ACHN (cell line): ENCODE data around the gene LENEP.
A peak's percentile ranks its signal among the peaks of the same experiment; 100 is the strongest.
"Not testable (repeated sequence)": the region's sequence is repeated elsewhere in the genome, so short reads cannot be mapped to it uniquely, and the experiment has no call there.

Experiments
- DNase-seq: peaks from one replicate; pipeline ENCODE4 v3.0.0-alpha.2; 2015
- in situ Hi-C: cut with HindIII; loops from 2 replicates; pipeline ENCODE4 v1.10.0; 2017; ENCODE audit warnings: low sequenced_read_pairs, low pct_ligation_motif_present, low pct_unique_long_range_greater_than_20kb

The LENEP gene

DNA sequence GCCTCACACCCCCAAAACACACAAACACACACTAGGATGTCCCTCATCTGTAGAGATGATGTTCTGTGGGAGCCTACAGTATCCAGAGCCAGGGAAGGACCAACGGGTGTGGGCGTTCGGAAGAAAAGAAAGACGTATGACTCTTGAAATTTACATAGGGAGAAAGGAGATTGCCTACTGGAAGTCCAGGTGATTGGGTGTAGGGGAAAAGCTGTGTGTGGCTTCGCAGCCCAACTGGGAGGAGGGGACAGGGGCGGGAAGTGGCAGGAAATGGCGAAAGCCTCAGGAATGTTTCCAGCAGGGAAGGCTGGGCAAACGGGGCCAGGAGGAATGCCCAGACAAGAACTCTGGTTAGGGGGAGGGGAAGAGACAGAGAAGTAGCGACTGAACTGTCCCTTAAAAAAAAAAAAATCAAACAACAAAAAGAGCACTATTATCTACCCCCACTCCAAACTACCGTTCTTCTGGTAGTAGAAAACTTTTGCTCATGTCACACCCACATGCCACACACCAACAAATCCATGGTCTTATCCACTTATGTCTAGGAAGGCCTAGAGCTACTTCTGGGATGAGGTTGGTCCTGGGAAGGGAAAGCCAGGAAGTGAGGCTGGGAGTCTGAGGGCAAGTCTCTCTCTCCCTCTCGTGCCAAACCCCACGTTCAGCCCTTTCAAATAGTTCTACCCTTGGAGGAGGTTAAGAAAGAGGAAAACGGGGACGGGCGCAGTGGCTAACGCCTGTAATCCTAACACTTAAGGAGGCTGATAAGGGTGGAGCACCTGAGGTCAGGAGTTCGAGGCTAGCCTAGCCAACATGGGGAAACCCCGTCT, 20.7 kb upstream of the LENEP start:
- in situ Hi-C loops: no loop called here
- peak; percentile 99 for DNase-seq

DNA sequence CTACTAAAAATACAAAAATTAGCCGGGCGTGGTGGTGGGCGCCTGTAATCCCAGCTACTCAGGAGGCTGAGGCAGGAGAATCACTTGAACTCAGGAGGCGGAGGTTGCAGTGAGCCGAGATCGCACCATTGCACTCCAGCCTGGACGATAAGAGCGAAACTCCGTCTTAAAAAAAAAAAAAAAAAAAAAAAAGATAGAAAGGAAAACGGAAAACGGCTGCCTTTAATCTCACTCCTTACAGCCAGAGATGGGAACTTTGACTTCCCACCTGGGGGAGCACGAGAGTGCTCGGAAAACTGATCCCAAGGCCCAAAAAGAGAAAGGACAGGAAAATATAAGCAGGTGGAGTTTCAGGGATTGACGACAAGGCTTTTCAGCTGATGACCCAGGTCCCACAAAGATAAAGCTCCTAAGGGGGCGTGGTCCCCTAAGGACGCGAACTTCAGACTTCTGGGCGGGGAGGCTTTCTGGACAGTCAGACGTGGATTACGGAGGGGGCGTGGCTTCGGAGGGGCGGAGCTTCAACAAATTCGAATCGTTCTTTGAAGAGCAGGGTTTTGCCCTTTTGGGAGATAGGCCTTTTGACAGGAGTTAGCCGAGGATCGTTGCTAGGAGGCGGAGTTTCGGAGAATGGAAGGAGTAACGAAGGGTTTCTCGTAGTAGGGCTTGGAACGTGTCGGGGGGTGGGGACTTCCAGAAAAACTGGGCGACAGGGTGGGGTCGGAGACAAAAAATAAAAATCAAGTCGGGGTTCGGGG, 19.9 kb upstream of the LENEP start:
- in situ Hi-C loops: no loop called here
- DNase-seq: peak; percentile 99

DNA sequence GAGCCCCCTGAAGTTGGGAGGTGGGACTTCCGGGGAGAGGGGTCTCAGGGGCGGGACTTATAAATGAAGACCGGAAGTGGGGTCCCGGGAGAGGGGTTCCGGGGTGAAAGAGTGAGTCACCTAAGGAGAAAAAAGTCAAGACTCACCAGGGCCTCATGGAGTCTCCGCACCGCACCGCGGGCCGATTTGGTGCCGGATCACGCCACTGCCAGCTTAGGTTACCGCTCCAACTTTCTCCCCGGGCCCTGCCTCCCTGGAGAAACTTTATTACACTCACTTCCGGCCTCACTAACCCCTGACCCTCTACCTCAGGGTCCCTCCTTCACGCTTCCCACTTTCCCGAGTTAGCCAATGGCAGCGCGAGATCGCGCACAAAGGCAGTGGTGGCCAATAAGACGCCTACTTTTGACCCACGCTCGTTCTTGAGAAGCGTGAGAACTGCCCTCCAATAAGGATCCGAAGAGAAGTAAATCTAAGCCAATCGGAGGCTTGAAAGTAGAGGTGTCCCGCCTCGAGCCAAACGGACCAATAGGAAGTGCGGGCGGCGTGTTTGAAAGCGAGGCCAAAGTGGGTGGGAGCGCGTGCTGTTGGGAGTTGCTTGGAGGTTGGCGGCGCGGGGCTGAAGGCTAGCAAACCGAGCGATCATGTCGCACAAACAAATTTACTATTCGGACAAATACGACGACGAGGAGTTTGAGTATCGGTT, 19.1 kb upstream of the LENEP start, which contains the start of gene CKS1B:
Gene CKS1B, plus strand, starts transcription at position 580 of the 706 bp plus-strand sequence. Its CDS starts 65 bp downstream, at position 645.
- peak; percentile 100 for DNase-seq
- in situ Hi-C loops: no loop called here

DNA sequence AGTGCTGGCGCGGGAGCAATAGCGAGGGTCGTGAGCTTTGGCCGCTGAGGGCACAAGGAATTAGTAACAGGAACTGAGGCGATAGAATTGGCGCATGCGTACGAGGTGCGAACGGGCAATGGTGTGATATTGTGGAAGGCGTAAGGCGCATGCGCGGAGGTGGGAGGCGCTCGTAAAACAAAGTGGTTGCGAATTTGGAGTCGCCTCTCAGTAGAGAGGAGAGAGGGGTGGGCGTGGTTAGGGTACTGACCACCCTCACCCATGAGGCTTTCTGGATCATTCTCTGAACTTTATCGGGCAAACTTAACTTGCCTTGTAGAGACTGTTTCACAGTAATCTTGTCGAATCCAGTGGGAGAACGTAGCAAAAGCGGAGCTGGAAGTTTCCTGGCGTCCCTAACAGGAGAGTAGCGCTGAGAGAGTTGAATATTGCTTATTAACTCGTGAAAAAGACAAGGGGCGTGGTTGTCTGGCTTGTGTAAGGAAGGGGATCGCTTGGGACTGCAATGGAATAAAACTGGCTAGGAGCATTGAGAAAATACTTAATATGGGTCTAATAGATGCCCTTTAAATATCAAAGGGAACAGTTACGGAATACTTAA, 18.5 kb upstream of the LENEP start:
- in situ Hi-C loops: no loop called here
- peak; percentile 97 for DNase-seq

DNA sequence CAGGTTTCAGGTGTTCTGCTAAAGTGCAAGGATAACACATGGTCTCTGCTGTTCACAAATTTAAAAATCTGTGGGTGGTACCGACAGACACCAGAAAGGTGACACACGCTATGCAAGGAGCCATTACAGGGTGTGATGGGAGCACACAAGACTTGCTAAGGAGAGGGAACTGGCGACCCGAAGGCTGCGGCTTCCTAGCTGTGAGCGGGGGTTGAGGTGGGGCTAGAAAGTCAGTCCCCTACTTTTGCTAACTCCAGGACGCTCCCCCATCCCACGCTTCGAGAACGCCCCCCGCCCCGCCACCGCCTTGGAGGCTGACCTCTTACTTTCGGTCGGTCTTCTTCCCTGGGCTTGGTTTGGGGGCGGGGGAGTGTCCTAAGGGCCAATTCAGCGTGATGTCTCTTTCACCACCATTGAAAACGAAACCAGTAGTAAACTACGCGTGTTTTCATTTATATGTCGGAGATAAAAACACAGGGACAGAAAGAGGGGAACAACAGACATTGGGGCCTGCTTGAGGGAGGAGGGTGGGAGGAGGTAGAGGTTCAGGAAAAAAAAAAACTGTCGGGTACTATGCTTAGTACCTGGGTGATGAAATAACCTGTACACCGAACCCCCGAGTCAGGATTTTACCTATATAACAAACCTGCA, 17.9 kb upstream of the LENEP start:
- peak; percentile 75 for DNase-seq
- in situ Hi-C loops: no loop called here

DNA sequence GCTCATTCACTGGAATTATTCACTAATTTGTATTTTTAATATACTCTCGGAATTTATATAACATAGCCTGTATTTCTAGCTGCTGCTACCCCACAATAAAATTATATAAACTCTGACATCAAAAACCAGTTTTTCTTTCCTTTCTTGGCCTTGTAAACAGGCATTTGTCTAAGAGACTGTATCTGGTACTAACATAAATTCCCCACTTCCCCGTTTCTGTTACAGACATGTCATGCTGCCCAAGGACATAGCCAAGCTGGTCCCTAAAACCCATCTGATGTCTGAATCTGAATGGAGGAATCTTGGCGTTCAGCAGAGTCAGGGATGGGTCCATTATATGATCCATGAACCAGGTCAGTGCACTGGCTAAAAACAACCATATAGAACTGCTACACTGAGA, 15.6 kb upstream of the LENEP start:
- in situ Hi-C loops, DNase-seq: not testable (repeated sequence)

DNA sequence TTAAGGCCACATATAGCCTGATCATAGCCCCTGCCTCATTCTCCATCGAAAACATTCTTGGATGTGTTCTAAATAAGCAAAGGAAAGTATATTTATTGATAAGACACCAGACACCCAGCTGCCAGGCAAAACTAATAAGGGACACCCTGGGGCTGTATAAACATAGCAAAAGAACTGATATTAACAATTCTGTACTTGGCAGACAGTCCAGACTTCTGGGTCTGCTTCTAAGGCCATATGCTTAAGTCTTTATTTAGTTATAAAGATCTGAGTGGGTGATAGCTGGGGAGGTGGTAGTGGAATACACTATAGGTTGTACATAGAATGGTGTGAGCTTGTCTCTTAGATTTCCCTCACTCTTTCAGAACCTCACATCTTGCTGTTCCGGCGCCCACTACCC, 15.0 kb upstream of the LENEP start:
- DNase-seq: no peak
- in situ Hi-C loops: no loop called here

DNA sequence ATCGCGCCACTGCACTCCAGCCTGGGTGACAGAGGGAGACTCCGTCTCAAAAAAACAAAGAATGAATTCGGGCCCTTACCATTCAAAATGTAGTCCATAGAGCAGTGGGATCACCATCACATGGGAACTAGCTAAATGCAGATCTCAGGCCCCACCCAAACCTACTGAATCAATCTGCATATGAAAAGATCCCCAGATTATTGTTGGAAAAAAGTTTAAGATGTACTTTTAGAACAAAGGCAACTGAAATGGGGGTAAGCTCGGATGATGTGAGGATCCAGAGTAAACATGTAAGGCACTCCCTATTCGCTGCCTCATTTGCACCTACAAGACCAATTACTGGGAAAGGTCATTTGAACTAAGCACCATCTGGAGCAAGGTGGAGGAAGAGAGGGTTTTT, 11.0 kb upstream of the LENEP start:
- in situ Hi-C loops: no loop called here
- no peak for DNase-seq

DNA sequence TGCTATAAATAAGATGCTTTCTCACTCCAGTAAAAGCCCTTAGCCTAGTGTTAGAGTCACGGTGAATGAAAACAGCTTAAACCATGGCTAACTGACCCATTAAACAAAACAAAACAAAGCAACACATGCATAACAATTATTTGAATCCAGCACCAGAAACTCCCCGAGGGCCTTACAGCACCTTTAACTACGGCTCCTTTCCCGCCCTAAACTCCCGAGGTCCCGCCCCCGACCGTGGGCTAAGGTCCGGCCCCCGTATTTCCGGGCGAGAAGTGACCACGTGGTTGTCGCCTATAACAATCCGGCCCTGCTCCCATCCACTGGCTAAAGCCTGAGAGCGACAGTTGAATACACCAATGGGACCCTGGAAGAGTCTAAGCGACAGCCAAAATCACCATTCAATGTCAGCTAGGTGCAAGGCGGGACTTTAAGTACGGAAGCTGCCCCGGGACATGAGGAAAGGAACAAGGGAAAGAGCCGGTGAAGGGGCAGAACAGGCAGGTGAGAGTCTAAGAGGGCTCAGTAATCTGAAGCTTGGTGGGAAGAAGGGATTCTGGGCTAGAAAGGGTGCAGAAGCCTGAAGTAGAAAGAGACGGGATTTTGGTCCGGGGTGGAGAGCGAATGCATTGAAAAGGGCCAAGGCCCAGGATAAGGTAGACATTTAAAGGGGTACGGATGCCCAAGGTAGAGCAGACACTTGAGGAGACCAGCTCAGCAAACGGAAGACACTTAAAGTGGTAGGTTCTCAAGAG, 10.3 kb upstream of the LENEP start, which contains the start of gene FLAD1:
Gene FLAD1, plus strand, starts transcription at position 448 of the 752 bp plus-strand sequence. CDS start 351 bp downstream, outside the sequence.
- peak; percentile 100 for DNase-seq
- in situ Hi-C loops: no loop called here

DNA sequence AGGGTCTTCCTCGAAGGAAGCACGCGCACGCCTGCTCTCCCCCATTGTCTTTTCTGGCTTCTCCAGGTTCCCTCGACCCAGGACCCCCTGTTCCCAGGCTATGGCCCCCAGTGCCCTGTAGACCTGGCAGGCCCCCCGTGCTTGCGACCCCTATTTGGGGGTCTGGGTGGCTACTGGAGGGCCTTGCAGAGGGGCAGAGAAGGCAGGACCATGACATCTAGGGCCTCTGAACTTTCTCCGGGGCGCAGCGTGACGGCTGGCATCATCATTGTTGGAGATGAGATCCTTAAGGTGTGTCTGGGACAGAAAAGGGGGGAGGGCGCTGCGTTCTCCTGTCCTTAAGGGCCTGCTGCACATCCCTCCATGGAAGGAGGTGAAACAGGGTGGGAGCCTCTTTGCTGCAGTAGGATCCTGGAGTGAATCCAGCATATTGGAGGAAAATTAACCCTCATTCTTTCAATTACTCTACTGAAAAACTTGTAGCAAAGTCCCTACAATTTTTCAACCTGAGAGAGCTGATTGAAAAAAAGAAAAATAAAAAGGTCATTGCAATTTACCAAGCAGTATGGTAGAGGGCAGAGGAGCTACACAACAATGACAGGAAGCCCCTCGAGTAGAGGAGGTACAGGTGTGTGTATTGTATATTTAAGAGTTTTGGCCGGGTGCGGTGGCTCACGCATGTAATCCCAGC, 9.5 kb upstream of the LENEP start:
- DNase-seq: no peak
- in situ Hi-C loops: no loop called here

DNA sequence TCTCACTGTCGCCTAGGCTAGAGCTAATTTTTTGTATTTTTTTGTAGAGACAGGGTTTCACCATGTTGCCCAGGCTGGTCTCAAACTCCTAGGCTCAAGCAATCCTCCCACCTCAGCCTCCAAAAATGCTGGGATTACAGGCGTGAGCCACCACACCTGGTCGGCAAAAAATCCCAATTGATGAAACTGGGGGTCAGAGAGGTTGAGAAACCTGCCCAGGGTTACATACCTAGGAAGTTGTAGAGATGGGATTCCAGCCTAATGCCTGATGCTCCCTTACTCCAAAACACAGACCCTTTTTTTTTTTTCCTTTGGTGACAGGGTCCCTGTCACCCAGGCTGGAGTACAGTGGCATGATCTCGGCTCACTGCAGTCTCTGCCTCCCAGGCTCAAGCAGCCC, 6.7 kb upstream of the LENEP start:
- in situ Hi-C loops, DNase-seq: not testable (repeated sequence)

DNA sequence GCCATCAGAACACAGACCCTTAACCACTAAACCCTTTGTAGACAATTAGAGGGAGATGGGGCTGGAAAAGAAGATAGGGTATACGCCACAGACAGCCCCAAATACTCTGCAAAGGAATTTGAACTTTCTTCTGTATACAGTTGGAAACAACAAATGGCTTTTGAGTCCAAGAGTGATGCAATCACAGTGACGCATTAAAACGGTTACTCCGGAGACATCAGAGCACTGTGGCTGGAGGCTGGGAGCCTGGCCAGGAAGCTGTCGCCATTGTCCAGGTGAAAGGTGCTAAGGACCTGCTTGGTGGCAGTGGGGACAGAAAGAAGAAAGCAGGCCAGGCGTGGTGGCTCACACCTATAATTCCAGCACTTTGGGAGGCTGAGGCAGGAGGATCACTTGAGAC, 6.1 kb upstream of the LENEP start:
- in situ Hi-C loops: no loop called here
- no peak for DNase-seq

DNA sequence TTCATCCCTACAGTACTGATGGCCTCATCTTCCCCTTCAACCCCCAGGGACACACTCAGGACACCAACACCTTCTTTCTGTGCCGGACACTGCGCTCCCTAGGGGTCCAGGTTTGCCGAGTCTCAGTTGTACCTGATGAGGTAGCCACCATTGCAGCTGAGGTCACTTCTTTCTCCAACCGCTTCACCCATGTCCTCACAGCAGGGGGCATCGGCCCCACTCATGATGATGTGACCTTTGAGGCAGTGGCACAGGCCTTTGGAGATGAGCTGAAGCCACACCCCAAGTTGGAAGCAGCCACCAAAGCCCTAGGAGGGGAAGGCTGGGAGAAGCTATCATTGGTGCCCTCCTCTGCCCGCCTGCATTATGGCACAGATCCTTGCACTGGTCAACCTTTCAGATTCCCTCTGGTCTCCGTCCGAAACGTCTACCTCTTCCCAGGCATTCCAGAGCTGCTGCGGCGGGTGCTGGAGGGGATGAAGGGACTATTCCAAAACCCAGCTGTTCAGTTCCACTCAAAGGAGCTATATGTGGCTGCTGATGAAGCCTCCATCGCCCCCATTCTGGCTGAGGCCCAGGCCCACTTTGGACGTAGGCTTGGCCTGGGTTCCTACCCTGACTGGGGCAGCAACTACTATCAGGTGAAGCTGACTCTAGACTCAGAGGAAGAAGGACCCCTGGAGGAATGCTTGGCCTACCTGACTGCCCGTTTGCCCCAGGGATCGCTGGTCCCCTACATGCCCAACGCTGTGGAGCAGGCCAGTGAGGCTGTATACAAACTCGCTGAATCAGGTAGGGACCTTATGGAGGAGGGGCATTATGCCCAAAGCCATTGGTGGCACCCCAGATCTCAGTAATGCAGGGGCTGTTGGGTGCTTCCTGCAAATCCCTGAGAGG, 5.1 kb upstream of the LENEP start:
- in situ Hi-C loops: no loop called here
- DNase-seq: no peak

DNA sequence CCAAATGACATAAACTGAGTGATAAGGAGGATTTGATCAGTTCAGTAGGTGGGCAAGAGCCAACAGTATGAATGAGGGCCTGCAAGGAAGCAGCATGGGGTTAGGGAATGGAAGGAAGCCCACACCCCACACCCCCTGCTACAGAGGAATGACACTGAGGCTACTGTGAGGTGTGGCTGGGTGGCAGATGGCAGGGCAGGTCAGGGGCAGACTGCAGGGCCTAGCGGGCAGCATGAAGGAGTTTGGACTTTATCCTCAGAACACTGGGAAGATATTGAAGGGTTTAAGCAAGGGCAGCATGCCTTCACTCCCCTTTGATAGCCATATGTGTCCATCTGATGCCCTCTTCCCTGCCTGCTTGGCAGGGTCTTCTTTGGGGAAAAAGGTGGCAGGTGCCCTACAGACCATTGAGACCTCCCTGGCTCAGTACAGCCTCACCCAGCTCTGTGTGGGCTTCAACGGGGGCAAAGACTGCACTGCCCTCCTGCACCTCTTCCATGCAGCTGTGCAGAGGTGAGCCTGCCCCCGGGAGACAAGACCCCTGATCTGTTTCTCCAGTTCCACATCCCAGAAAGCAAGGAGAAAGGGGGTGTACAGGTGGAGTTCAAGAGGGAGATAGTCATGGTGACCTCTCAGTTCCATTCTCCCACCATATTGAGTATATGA, 4.1 kb upstream of the LENEP start:
- in situ Hi-C loops: no loop called here
- DNase-seq: no peak

DNA sequence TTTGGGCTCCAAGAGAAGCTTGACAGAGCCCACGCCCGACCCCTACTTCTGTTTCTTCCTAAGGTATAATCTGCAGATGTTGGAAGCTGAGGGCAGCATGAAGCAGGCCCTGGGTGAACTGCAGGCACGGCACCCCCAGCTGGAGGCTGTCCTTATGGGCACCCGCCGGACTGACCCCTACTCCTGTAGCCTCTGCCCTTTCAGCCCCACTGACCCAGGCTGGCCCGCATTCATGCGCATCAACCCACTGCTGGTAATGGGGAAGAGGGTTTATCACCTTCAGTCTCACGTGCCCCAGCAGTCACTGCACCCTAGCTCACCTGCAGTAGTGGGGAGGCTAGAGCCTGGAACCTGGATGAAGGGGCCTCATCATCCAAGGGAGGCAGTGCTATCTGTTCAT, 3.1 kb upstream of the LENEP start:
- in situ Hi-C loops: no loop called here
- no peak for DNase-seq
